ENCODE measurements around the gene ALKBH2. TPM values are rescaled to one million over a fixed set of nuclear protein-coding genes. Genes with fewer than 3 reads are reported as not detected.
A peak's percentile ranks its signal among the peaks of the same experiment; 100 is the strongest.
"Not testable (repeated sequence)": the region's sequence is repeated elsewhere in the genome, so short reads cannot be mapped to it uniquely, and the experiment has no call there.

Gene ALKBH2
- polyA plus RNA-seq, 3 donors, result 3.7 to 13.0 (median 4.5) TPM

DNA sequence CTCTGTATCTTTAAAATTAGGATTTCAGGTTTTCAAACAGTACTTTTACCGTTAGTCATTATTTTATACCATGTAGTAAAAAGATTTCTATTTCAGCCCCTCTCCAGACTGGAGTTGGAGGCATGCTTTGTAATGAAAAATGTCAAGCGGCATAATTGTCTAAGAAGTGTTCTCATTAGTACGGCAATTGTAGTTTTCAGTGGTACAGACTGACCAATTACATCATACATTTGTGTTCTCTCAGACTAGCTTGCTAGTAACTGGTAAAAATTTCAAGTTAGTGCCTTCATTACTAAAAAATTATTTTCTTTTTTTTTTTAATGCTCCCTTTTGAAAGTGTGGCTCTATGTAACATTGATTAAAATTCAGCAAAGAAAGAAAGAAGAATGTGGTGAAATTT is 36.4 kb downstream of the ALKBH2 start:
- peaks cover 22 to 27% of the 10 kb centered on the region in 2 donors for H3K36me3 Mint-ChIP-seq
- H3K4me3 ChIP-seq (replicated peaks in 1 of 3; ENCODE audit: low read depth in 2 of 3, low read length in 3 of 3), result no peak overlapping the region
- no peak for TF ChIP-seq CTCF (IDR thresholded peaks at IDR 0.05)

DNA sequence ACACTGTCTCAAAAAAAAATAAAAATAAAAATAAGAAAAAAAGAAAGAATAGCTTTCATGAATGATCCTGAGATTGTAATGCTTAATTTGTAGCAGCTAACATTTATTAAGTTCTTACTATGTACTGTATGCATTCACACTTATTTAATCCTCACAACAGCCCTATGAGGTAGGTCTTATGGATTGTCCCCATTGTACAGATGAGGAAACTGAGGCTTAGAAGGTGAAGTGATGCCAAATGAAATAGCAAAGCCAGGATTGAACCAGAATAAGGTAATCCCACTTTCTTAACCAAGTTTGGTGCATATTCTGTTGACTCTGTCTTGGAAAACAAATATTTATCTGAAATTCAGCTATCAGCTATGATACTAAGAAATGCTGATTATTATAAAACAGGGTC is 38.8 kb downstream of the ALKBH2 start:
- no peaks in the 10 kb centered on the region for H3K27me3 ChIP-seq (ENCODE audit: control insufficient read depth in 2 of 2, insufficient read depth in 2 of 2, low read length in 2 of 2)
- no peaks in the 10 kb centered on the region for H4K20me1 ChIP-seq (ENCODE audit: insufficient read depth, low read length)
- H3K9ac ChIP-seq (ENCODE audit: insufficient read depth, low read length, poor library complexity, severe bottlenecking), result no peak overlapping the region
- H3K79me2 ChIP-seq (ENCODE audit: insufficient read depth, low read length), result peaks cover 11% of the 10 kb centered on the region
- no peak overlapping the region for H3K4me3 ChIP-seq (replicated peaks in 1 of 3; ENCODE audit: low read depth in 2 of 3, low read length in 3 of 3)
- no peak for TF ChIP-seq CTCF (IDR thresholded peaks at IDR 0.05)
- Mint-ChIP-seq H3K9me3 (peaks cover 0 to 2% (median 0%) of the 10 kb centered on the region in 7 donors), H3K4me3 (no peak overlapping the region), H3K4me1 (peaks cover 21% of the 10 kb centered on the region), H3K36me3 (peaks cover 11 to 20% of the 10 kb centered on the region in 2 donors), H3K27me3 (ENCODE audit: low read depth in 3 of 3) (peaks cover 0 to 9% (median under 1%) of the 10 kb centered on the region in 3 donors), H3K27ac (no peak overlapping the region)
- H3K36me3 ChIP-seq (replicated peaks in 1 of 2; ENCODE audit: control insufficient read depth in 1 of 2, insufficient read depth in 2 of 2, low read length in 2 of 2), result peaks cover 8 to 24% of the 10 kb centered on the region in 2 donors
- no peak for DNase-seq
- peaks cover 18 to 21% of the 10 kb centered on the region in 2 donors for H3K4me1 ChIP-seq (ENCODE audit: control insufficient read depth in 1 of 2, insufficient read depth in 2 of 2, low read length in 2 of 2)
- peak overlapping the region in 1 of 2 donors; percentile 42 for H3K27ac ChIP-seq (ENCODE audit: low read depth in 1 of 2, low read length in 2 of 2)
- no peaks in the 10 kb centered on the region for H3K9me3 ChIP-seq (replicated peaks in 1 of 2; ENCODE audit: control insufficient read depth in 1 of 2, insufficient read depth in 1 of 2, low read length in 2 of 2)
- H2AFZ ChIP-seq (ENCODE audit: insufficient read depth, low read depth, low read length, poor library complexity, severe bottlenecking), result no peak overlapping the region
- no peak overlapping the region for H3K4me2 ChIP-seq (replicated peaks; ENCODE audit: extremely low read depth, low read length, poor library complexity, severe bottlenecking)
- intact Hi-C loops (cut with micrococcal nuclease), result loop anchor here in 1 of 2 donors (5.0 kb wide), 1 partner anchor 492 kb away; the partner anchor contains the start of genes ISCU and SART3

More for the DNA sequence above, 36.4 kb downstream of the ALKBH2 start:
- Histone ChIP-seq H3K9me3 (replicated peaks in 1 of 2; ENCODE audit: control insufficient read depth in 1 of 2, insufficient read depth in 1 of 2, low read length in 2 of 2) (no peaks in the 10 kb centered on the region), H3K27ac (ENCODE audit: low read depth in 1 of 2, low read length in 2 of 2) (no peak overlapping the region), H3K4me1 (ENCODE audit: control insufficient read depth in 1 of 2, insufficient read depth in 2 of 2, low read length in 2 of 2) (peaks cover 17 to 18% of the 10 kb centered on the region in 2 donors), H3K36me3 (replicated peaks in 1 of 2; ENCODE audit: control insufficient read depth in 1 of 2, insufficient read depth in 2 of 2, low read length in 2 of 2) (peaks cover 13 to 34% of the 10 kb centered on the region in 2 donors), H3K4me2 (replicated peaks; ENCODE audit: extremely low read depth, low read length, poor library complexity, severe bottlenecking) (no peak overlapping the region), H3K27me3 (ENCODE audit: control insufficient read depth in 2 of 2, insufficient read depth in 2 of 2, low read length in 2 of 2) (no peaks in the 10 kb centered on the region), H3K9ac (ENCODE audit: insufficient read depth, low read length, poor library complexity, severe bottlenecking) (no peak overlapping the region), H2AFZ (ENCODE audit: insufficient read depth, low read depth, low read length, poor library complexity, severe bottlenecking) (no peak overlapping the region), H3K79me2 (ENCODE audit: insufficient read depth, low read length) (peaks cover 11% of the 10 kb centered on the region), H4K20me1 (ENCODE audit: insufficient read depth, low read length) (no peaks in the 10 kb centered on the region)
- H3K4me3 Mint-ChIP-seq, result no peak overlapping the region
- WGBS (ENCODE audit: insufficient coverage), result no CpG with 5 or more reads among the region's 3 CpGs
- H3K4me1 Mint-ChIP-seq, result peaks cover 18% of the 10 kb centered on the region
- no peak for DNase-seq
- H3K27ac Mint-ChIP-seq, result no peak overlapping the region
- peaks cover 0 to 2% (median 0%) of the 10 kb centered on the region in 3 donors for H3K27me3 Mint-ChIP-seq (ENCODE audit: low read depth in 3 of 3)
- H3K9me3 Mint-ChIP-seq, result peaks cover 0 to 2% (median 0%) of the 10 kb centered on the region in 7 donors
- intact Hi-C loops (cut with micrococcal nuclease), result no loop called here

- Mint-ChIP-seq H3K36me3 (peaks cover 11 to 20% of the 10 kb centered on the region in 2 donors), H3K27ac (peak overlapping the region in 5 of 7 donors; percentile 35 to 97 (median 86)), H3K4me1 (peaks cover 21% of the 10 kb centered on the region), H3K4me3 (peak overlapping the region; percentile 89 to 92)
- H3K9me3 Mint-ChIP-seq; H4K20me1 ChIP-seq (ENCODE audit: insufficient read depth, low read length); H3K9me3 ChIP-seq (replicated peaks in 1 of 2; ENCODE audit: control insufficient read depth in 1 of 2, insufficient read depth in 1 of 2, low read length in 2 of 2); H3K27me3 Mint-ChIP-seq (ENCODE audit: low read depth in 3 of 3); DNase-seq; H3K27me3 ChIP-seq (ENCODE audit: control insufficient read depth in 2 of 2, insufficient read depth in 2 of 2, low read length in 2 of 2): not testable (repeated sequence)
- Histone ChIP-seq H3K9ac (ENCODE audit: insufficient read depth, low read length, poor library complexity, severe bottlenecking) (peak overlapping the region; percentile 91), H3K4me1 (ENCODE audit: control insufficient read depth in 1 of 2, insufficient read depth in 2 of 2, low read length in 2 of 2) (peaks cover 18 to 21% of the 10 kb centered on the region in 2 donors), H3K27ac (ENCODE audit: low read depth in 1 of 2, low read length in 2 of 2) (peak overlapping the region; percentile 42 to 85), H3K4me3 (replicated peaks in 1 of 3; ENCODE audit: low read depth in 2 of 3, low read length in 3 of 3) (peak overlapping the region in 2 of 3 experiments; percentile 70 to 94), H2AFZ (ENCODE audit: insufficient read depth, low read depth, low read length, poor library complexity, severe bottlenecking) (peak overlapping the region; percentile 99), H3K36me3 (replicated peaks in 1 of 2; ENCODE audit: control insufficient read depth in 1 of 2, insufficient read depth in 2 of 2, low read length in 2 of 2) (peaks cover 8 to 24% of the 10 kb centered on the region in 2 donors), H3K4me2 (replicated peaks; ENCODE audit: extremely low read depth, low read length, poor library complexity, severe bottlenecking) (peak overlapping the region; percentile 93), H3K79me2 (ENCODE audit: insufficient read depth, low read length) (peaks cover 11% of the 10 kb centered on the region)
- intact Hi-C loops (cut with micrococcal nuclease), result loop anchor here in 1 of 2 donors (5.0 kb wide), 1 partner anchor 492 kb away; the partner anchor contains the start of genes ISCU and SART3
- 100% methylated on average over 1 of the region's 4 CpGs for WGBS (ENCODE audit: insufficient coverage)
Observed at GRCh38 chr12:109054124-109054513, 39.2 kb downstream of the ALKBH2 start.
